A673 (cell line): ENCODE measurements around the gene SIVA1. TPM values are rescaled to one million over a fixed set of nuclear protein-coding genes. Genes with fewer than 3 reads are reported as not detected.

Experiments used
- BruUV-seq: library from RNA; stranded (reverse); fragments of 400-500 nt; replicated peaks from 2 replicates; lab custom pipeline; 2021; lab: Mats Ljungman, UMichigan
- CTCF ChIA-PET: fragments of 300-600 bp; sonication (Branson Sonifier 250); formaldehyde crosslinking; loops from one replicate; lab custom pipeline; 2022; ENCODE audit warnings: antibody characterized with exemption; lab: Charles Lee
- POLR2A ChIA-PET: fragments of 300-600 bp; sonication (Branson Sonifier 250); formaldehyde crosslinking; loops from one replicate; lab custom pipeline; 2022; ENCODE audit warnings: antibody characterized with exemption; ENCODE audit not compliant: low non-redundant PET; lab: Charles Lee
- DNase-seq: peaks from one replicate; pipeline ENCODE4 v3.0.0-alpha.2; 2015; ENCODE audit warnings: low spot score
- H3K27ac ChIP-seq: fragments of 200-600 bp; sonication (generic); 2 replicates; pipeline ENCODE4 v1.5.1; 2016; ENCODE audit warnings: mixed run types, low read depth, mild to moderate bottlenecking, mixed read lengths, antibody characterized with exemption, low read length; ENCODE audit not compliant: poor library complexity, severe bottlenecking
- H3K27me3 ChIP-seq: fragments of 200-600 bp; sonication (generic); replicated peaks from 2 replicates; pipeline ENCODE4 v1.6.1; 2017; ENCODE audit warnings: mixed run types, low read depth, mild to moderate bottlenecking, mixed read lengths, antibody characterized with exemption, low read length; ENCODE audit not compliant: insufficient read depth, poor library complexity
- H3K36me3 ChIP-seq: fragments of 200-600 bp; sonication (generic); 2 replicates; pipeline ENCODE4 v1.6.1; 2016; ENCODE audit warnings: mixed run types, mild to moderate bottlenecking, mixed read lengths, antibody characterized with exemption, low read length; ENCODE audit not compliant: insufficient read depth, poor library complexity, severe bottlenecking
- H3K4me1 ChIP-seq: fragments of 200-600 bp; sonication (generic); 2 replicates; pipeline ENCODE4 v1.6.1; 2017; ENCODE audit warnings: mixed run types, mild to moderate bottlenecking, mixed read lengths, antibody characterized with exemption, low read length; ENCODE audit not compliant: insufficient read depth, poor library complexity, severe bottlenecking
- H3K4me3 ChIP-seq: fragments of 200-600 bp; sonication (generic); 2 replicates; pipeline ENCODE4 v1.5.1; 2016; ENCODE audit warnings: low read depth, mixed run types, mild to moderate bottlenecking, mixed read lengths, low read length; ENCODE audit not compliant: poor library complexity, severe bottlenecking
- H3K9me3 ChIP-seq: fragments of 200-600 bp; sonication (generic); 2 replicates; pipeline ENCODE4 v1.6.1; 2016; ENCODE audit warnings: mixed run types, low read depth, mild to moderate bottlenecking, mixed read lengths, antibody characterized with exemption, low read length; ENCODE audit not compliant: poor library complexity, severe bottlenecking
- CTCF ChIP-seq: fragments of 300-800, 200-600 bp; sonication (generic); conservative IDR thresholded peaks from 2 replicates; pipeline ENCODE4 v1.5.1; 2017; ENCODE audit warnings: low read depth, mild to moderate bottlenecking, antibody characterized with exemption, low read length, moderate library complexity, mixed read lengths
- EZH2 ChIP-seq: fragments of 200-600 bp; sonication (generic); IDR thresholded peaks from 2 replicates; pipeline ENCODE4 v1.6.1; 2017; ENCODE audit warnings: borderline replicate concordance, low read depth, mild to moderate bottlenecking, mixed read lengths, antibody characterized with exemption, low read length; ENCODE audit not compliant: poor library complexity, severe bottlenecking
- intact Hi-C: fragments of 100-400 bp; cut with micrococcal nuclease; formaldehyde crosslinking; loops from one replicate; pipeline ENCODE4 v1.10.0; 2022; ENCODE audit not compliant: unreplicated experiment
- total RNA-seq: library from RNA; stranded (reverse); gene quantifications from 2 replicates; pipeline ENCODE4 v1.2.3, GENCODE V29; 2021

Gene SIVA1
- total RNA-seq, 1 experiment from 2014 or later, result 79.6 TPM

GRCh38 chr14:104715416-104715815, 37.5 kb upstream of the SIVA1 start:
- CTCF ChIA-PET, result no interaction called here
- H3K27ac ChIP-seq, result no peak overlapping the region
- H3K4me3 ChIP-seq, result no peak overlapping the region
- no peak for TF ChIP-seq CTCF
- no peak for TF ChIP-seq EZH2
- no peaks in the 10 kb centered on the region for H3K4me1 ChIP-seq
- POLR2A ChIA-PET, result no interaction called here
- H3K9me3 ChIP-seq, result no peaks in the 10 kb centered on the region
- peaks cover 37% of the 10 kb centered on the region for H3K36me3 ChIP-seq
- intact Hi-C loops, result no loop called here
- BruUV-seq, result no TSS peak
- no peaks in the 10 kb centered on the region for H3K27me3 ChIP-seq
- DNase-seq, result no peak

GRCh38 chr14:104715871-104716270, 37.1 kb upstream of the SIVA1 start:
- peaks cover 36% of the 10 kb centered on the region for H3K36me3 ChIP-seq

GRCh38 chr14:104717137-104717536, 35.8 kb upstream of the SIVA1 start:
- H3K27me3 ChIP-seq, result no peaks in the 10 kb centered on the region
- no peak for TF ChIP-seq CTCF
- no peak for TF ChIP-seq EZH2
- peaks cover 29% of the 10 kb centered on the region for H3K36me3 ChIP-seq
- CTCF ChIA-PET, result no interaction called here
- H3K4me1 ChIP-seq, result no peaks in the 10 kb centered on the region
- POLR2A ChIA-PET, result no interaction called here
- DNase-seq, result no peak
- intact Hi-C loops, result no loop called here
- no peak overlapping the region for H3K27ac ChIP-seq
- no peaks in the 10 kb centered on the region for H3K9me3 ChIP-seq
- no peak overlapping the region for H3K4me3 ChIP-seq
- no TSS peak for BruUV-seq

More at GRCh38 chr14:104715871-104716270, 37.1 kb upstream of the SIVA1 start:
- TF ChIP-seq EZH2 (no peak), CTCF (no peak)
- CTCF ChIA-PET, result no interaction called here
- Histone ChIP-seq H3K27me3 (no peaks in the 10 kb centered on the region), H3K27ac (no peak overlapping the region), H3K4me1 (no peaks in the 10 kb centered on the region), H3K4me3 (no peak overlapping the region), H3K9me3 (no peaks in the 10 kb centered on the region)
- no peak for DNase-seq
- BruUV-seq, result no TSS peak
- intact Hi-C loops, result no loop called here
- POLR2A ChIA-PET, result no interaction called here
